Measurements from ENCODE around the gene FAM209B. TPM values are rescaled to one million over a fixed set of nuclear protein-coding genes. Genes with fewer than 3 reads are reported as not detected.

FAM209B gene
- total RNA-seq, 1 donor from 2014 or later = 0.86 TPM

Other genes with a start within 250 kb of the FAM209B start
- 6.7 and 6.8 TPM in 2 replicates for gene FAM210B, start 174.3 kb upstream of the FAM209B start, total RNA-seq
- gene AURKA, start 141.0 kb upstream of the FAM209B start, total RNA-seq = 59.9 and 62.9 TPM in 2 replicates
- gene CSTF1, start 140.6 kb upstream of the FAM209B start, total RNA-seq = 48.6 and 49.4 TPM in 2 replicates
- gene CASS4, start 121.0 kb upstream of the FAM209B start, total RNA-seq = 5.3 and 5.5 TPM in 2 replicates
- gene RTF2, start 64.6 kb upstream of the FAM209B start, total RNA-seq = 117 and 120 TPM in 2 replicates
- gene FAM209A, start 8.5 kb upstream of the FAM209B start, total RNA-seq = 1.5 and 1.6 TPM in 2 replicates
- not detected in 2 replicates for gene TFAP2C, start 96.1 kb downstream of the FAM209B start, total RNA-seq